Activated CD4-positive, alpha-beta memory T cell treated with anti-CD3 and anti-CD28 coated beads for 36 hours (primary cell): ENCODE measurements around the gene SFT2D2. TPM values are rescaled to one million over a fixed set of nuclear protein-coding genes. Genes with fewer than 3 reads are reported as not detected.
A peak's percentile ranks its signal among the peaks of the same experiment; 100 is the strongest.
"Not testable (repeated sequence)": the region's sequence is repeated elsewhere in the genome, so short reads cannot be mapped to it uniquely, and the experiment has no call there.

Experiments
- CTCF ChIA-PET: fragments of 350-600 bp; sonication (Branson Sonifier 250); formaldehyde crosslinking; loops from one replicate; lab custom pipeline; 2021; ENCODE audit warnings: antibody characterized with exemption, inconsistent platforms; lab: Charles Lee
- POLR2A ChIA-PET: fragments of 350-600 bp; sonication (Branson Sonifier 250); formaldehyde crosslinking; loops from one replicate; lab custom pipeline; 2021; ENCODE audit warnings: antibody characterized with exemption; lab: Charles Lee
- DNase-seq: peaks from one replicate; pipeline ENCODE4 v3.0.0-alpha.2; 2020
- H3K27ac Mint-ChIP-seq: one replicate; pipeline ENCODE4 v1.8.0; 2021; ENCODE audit warnings: mixed read lengths
- H3K27me3 Mint-ChIP-seq: one replicate; pipeline ENCODE4 v1.8.0; 2021; ENCODE audit warnings: mixed read lengths
- H3K36me3 Mint-ChIP-seq: one replicate; pipeline ENCODE4 v1.8.0; 2021; ENCODE audit warnings: mixed read lengths
- H3K4me1 Mint-ChIP-seq: one replicate; pipeline ENCODE4 v1.8.0; 2021; ENCODE audit warnings: low read depth, mixed read lengths
- H3K4me3 Mint-ChIP-seq: one replicate; pipeline ENCODE4 v1.8.0; 2021; ENCODE audit warnings: mild to moderate bottlenecking, mixed read lengths
- H3K9me3 Mint-ChIP-seq: one replicate; pipeline ENCODE4 v1.8.0; 2021; ENCODE audit warnings: mixed read lengths
- intact Hi-C: fragments of 100-400 bp; cut with micrococcal nuclease; formaldehyde crosslinking; loops from one replicate; pipeline ENCODE4 v1.15.1; 2023
- total RNA-seq, 2 experiments: library from RNA; stranded (reverse); gene quantifications; one replicate each; pipeline ENCODE4 v1.2.3, GENCODE V29; 2021

SFT2D2 gene
- total RNA-seq, 2 experiments from 2014 or later, result 52.3 to 52.9 TPM

DNA sequence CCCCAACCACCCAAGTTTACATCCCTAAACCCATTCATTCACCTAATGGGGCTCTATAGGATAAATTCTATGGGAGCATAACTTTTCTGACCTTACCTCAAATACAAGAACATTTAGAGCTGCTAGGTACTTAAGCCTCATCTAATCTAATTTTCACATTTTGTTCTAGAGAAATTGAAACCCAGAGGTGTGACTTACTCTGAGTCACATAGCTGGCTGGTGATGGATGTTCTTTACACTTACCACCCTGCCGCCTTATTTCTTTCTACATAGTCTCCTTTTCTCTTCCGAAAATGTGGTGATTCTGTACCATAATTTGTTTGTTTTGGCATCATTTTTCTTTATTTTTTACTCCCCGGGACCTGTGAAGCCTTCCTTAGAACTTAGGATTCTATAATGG, 26.7 kb upstream of the SFT2D2 start:
- Mint-ChIP-seq H3K27ac (no peak overlapping the region), H3K4me1 (peaks cover 9% of the 10 kb centered on the region), H3K4me3 (no peak overlapping the region), H3K9me3 (no peaks in the 10 kb centered on the region), H3K27me3 (no peaks in the 10 kb centered on the region), H3K36me3 (peaks cover 52% of the 10 kb centered on the region)
- intact Hi-C loops, result no loop called here
- ChIA-PET POLR2A (no interaction called here), CTCF (interaction anchor here (1.0 kb wide), 1 partner anchor 35 kb away, joined by 3 read pairs; no protein-coding TSS in a partner anchor)
- DNase-seq, result no peak

DNA sequence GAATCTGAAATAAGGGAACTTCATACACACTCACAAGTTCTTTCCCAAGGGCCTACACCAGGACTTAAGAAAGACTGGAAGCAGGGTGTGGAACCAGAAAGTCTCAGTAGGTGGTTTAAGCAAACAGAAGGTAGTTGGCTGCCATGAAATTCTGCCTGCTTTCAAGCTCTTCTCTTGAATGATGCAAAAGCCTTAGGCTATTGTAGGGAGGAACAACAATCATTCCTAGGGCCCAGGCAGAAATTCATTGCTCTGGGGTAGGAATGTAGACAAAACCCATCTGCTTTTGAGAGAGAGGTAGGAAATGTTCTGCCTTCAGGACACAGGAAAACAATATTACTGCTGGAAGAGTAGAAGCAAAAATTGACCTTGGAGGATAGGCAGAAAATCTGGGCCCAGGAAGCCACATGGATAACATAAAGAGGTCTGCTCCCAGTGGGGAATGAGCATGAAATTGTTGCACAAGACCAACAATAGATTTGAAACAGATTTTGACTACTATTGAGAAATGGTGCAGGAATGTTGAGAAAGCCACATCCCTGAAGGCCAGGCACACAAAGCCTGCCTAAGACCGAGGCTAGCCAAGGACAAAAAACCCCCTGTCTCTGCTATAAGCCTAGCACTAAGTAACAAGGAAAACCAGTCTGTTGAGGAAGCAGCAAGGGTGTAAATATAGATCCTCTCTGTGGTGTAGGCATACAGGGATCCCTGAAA, 22.7 kb upstream of the SFT2D2 start:
- POLR2A ChIA-PET, result no interaction called here

DNA sequence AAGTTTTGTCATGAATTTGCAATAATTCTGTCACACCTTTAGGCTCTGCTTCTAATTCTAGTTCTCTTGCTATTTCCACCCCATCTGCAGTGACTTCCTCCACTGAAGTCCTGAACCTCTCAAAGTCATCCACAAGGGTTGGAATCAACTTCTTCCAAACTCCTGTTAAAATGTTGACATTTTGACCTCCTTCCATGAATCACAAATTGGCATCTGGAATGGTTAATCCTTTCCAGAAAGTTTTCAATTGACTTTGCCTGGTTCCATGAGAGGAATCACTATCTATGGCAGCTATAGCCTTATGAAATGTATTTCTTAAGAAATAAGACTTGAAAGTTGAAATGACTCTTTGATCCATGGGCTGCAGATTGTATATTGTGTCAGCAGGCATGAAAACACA, 19.7 kb upstream of the SFT2D2 start:
- H3K36me3 Mint-ChIP-seq, result peaks cover 36% of the 10 kb centered on the region
- POLR2A ChIA-PET, result no interaction called here
- H3K27ac Mint-ChIP-seq, result no peak overlapping the region

More for the DNA sequence above, 22.7 kb upstream of the SFT2D2 start:
- no peak for DNase-seq
- no peaks in the 10 kb centered on the region for H3K9me3 Mint-ChIP-seq
- no peak overlapping the region for H3K27ac Mint-ChIP-seq
- H3K27me3 Mint-ChIP-seq, result no peaks in the 10 kb centered on the region
- no peak overlapping the region for H3K4me3 Mint-ChIP-seq
- peaks cover 50% of the 10 kb centered on the region for H3K36me3 Mint-ChIP-seq
- intact Hi-C loops, result no loop called here
- H3K4me1 Mint-ChIP-seq, result peaks cover 5% of the 10 kb centered on the region
- CTCF ChIA-PET, result no interaction called here

DNA sequence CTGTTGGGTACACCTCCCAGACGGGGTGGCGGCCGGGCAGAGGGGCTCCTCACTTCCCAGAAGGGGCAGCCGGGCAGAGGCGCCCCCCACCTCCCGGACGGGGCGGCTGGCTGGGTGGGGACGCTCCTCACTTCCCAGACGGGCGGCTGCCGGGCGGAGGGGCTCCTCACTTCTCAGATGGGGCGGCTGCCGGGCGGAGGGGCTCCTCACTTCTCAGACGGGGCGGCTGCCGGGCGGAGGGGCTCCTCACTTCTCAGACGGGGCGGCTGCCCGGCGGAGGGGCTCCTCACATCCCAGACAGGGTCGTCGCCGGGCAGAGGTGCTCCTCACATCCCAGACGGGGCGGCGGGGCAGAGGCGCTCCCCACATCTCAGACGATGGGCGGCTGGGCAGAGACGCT, 18.1 kb upstream of the SFT2D2 start:
- DNase-seq, POLR2A ChIA-PET, H3K4me3 Mint-ChIP-seq, H3K27ac Mint-ChIP-seq, H3K27me3 Mint-ChIP-seq, H3K4me1 Mint-ChIP-seq, CTCF ChIA-PET, intact Hi-C loops: not testable (repeated sequence)
- Mint-ChIP-seq H3K9me3 (peaks cover 14% of the 10 kb centered on the region), H3K36me3 (peaks cover 29% of the 10 kb centered on the region)

More for the DNA sequence above, 19.7 kb upstream of the SFT2D2 start:
- H3K4me3 Mint-ChIP-seq, result no peak overlapping the region
- peaks cover 9% of the 10 kb centered on the region for H3K9me3 Mint-ChIP-seq
- H3K27me3 Mint-ChIP-seq, result no peaks in the 10 kb centered on the region
- no peak for DNase-seq
- CTCF ChIA-PET, result no interaction called here
- no peaks in the 10 kb centered on the region for H3K4me1 Mint-ChIP-seq
- intact Hi-C loops, result no loop called here

DNA sequence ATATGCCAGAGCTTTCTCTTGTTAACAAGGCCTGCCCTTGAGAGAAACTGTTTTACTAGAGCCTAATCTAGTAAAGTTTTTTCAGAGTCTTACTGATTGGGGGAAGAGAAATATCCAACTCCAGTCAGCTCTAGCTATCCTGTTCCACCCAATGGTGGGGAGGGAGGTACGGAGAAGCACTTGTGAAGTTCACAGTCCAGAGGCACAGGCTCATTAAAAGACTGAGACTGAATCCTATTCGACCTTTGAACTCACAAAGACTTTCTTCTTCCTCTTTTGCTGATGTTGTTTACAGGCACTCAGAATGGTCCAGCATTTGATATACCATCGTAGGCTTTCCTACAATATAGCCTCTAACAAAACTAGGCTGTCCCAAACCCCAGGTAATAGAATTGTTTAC, 15.5 kb upstream of the SFT2D2 start:
- Mint-ChIP-seq H3K27me3 (no peaks in the 10 kb centered on the region), H3K4me3 (no peak overlapping the region), H3K9me3 (peaks cover 22% of the 10 kb centered on the region), H3K4me1 (no peaks in the 10 kb centered on the region), H3K27ac (no peak overlapping the region), H3K36me3 (peaks cover 13% of the 10 kb centered on the region)
- DNase-seq, result no peak
- intact Hi-C loops, result no loop called here
- POLR2A ChIA-PET, result no interaction called here
- CTCF ChIA-PET, result no interaction called here

DNA sequence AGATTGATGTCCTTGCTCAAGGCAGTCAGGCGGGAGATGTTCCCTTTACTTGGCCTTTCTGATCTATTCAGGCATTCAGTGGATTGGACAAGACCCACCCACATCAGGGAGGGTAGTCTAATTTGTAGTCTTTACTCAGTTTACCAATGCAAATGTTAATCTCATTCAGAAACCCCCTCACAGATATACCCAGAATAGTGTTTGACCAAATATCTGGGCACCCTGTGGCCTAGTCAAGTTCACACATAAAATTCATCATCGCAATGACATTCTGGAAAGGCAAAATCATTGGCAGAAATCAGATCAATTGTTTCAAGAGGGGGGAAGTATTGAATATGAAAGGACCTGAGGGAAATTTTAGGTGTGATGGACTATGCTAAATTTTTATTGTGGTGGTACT, 12.5 kb upstream of the SFT2D2 start:
- ChIA-PET CTCF (no interaction called here), POLR2A (no interaction called here)
- peaks cover 22% of the 10 kb centered on the region for H3K9me3 Mint-ChIP-seq
- H3K36me3 Mint-ChIP-seq, result peaks cover 7% of the 10 kb centered on the region
- no peaks in the 10 kb centered on the region for H3K4me1 Mint-ChIP-seq
- intact Hi-C loops, result no loop called here
- H3K27ac Mint-ChIP-seq, result no peak overlapping the region
- peaks cover 1% of the 10 kb centered on the region for H3K27me3 Mint-ChIP-seq
- H3K4me3 Mint-ChIP-seq, result no peak overlapping the region
- no peak for DNase-seq

DNA sequence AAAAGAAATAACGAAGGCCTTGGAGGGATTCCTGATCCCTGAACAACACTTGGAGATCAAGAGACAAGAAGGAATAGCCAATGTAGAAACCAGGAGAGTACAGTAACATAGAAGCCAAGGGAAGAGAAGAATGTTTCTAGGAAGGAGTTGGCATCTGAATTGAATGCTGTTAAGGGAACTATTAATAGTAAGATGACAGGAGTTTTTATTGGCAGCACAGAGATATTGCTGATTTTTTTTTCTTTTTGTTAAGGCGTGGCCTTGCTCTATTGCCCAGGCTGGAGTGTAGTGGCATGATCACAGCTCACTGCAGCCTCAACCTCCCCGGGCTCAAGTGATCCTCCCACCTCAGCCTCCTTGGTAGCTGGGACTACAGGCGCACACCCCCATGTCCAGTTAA, 9.6 kb upstream of the SFT2D2 start:
- peaks cover 3% of the 10 kb centered on the region for H3K36me3 Mint-ChIP-seq
- no peak for DNase-seq
- peaks cover 4% of the 10 kb centered on the region for H3K4me1 Mint-ChIP-seq
- H3K4me3 Mint-ChIP-seq, result no peak overlapping the region
- ChIA-PET POLR2A (no interaction called here), CTCF (no interaction called here)
- no peak overlapping the region for H3K27ac Mint-ChIP-seq
- intact Hi-C loops, result no loop called here
- peaks cover 13% of the 10 kb centered on the region for H3K9me3 Mint-ChIP-seq
- peaks cover 3% of the 10 kb centered on the region for H3K27me3 Mint-ChIP-seq

DNA sequence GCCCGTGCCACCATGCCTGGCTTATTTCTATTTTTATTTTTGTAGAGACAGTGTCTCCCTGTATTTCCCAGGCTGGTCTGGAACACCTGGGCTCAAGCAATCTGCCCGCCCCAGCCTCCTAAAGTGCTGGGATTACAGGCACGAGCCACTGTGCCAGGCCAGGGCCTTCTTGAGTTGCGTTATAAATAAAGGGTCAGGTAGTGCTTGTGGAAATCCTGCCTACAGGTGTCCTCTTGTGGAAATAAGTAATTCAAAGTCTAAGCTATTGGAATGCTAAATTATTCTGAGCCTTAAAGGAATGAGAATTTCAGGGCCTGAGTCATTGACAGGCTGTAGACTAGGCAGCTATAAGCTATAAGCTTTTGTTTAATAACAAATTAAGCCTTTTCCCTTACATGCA, 8.1 kb upstream of the SFT2D2 start:
- POLR2A ChIA-PET, result no interaction called here
- peaks cover 2% of the 10 kb centered on the region for H3K36me3 Mint-ChIP-seq
- H3K9me3 Mint-ChIP-seq, result peaks cover 8% of the 10 kb centered on the region
- intact Hi-C loops, result no loop called here
- H3K4me1 Mint-ChIP-seq, result peaks cover 4% of the 10 kb centered on the region
- CTCF ChIA-PET, result interaction anchor here (1.0 to 1.1 kb wide), 2 partner anchors 15 to 17 kb away, joined by 3 read pairs; no protein-coding TSS in a partner anchor
- no peak for DNase-seq
- peaks cover 7% of the 10 kb centered on the region for H3K27me3 Mint-ChIP-seq
- H3K27ac Mint-ChIP-seq, result no peak overlapping the region
- no peak overlapping the region for H3K4me3 Mint-ChIP-seq

DNA sequence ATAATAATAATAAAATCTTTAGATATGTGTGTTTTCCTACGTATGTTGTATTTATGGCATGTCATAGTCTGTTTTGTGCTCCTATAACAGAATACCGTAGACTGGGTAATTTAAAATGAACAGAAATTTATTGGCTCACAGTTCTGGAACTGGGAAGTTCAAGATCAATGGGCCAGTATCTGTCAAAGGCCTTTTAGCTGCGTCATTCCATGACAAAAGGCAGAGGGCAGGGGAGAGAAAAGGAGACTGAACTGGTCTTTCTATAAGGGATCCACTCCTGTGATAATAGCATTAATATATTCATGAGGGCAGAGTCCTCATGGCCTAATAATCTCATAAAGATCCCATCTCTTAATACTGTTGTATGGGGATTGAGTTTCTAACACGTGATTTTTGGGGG, 7.1 kb upstream of the SFT2D2 start:
- Mint-ChIP-seq H3K36me3 (no peaks in the 10 kb centered on the region), H3K27ac (no peak overlapping the region), H3K27me3 (peaks cover 9% of the 10 kb centered on the region), H3K9me3 (no peaks in the 10 kb centered on the region), H3K4me1 (peaks cover 4% of the 10 kb centered on the region), H3K4me3 (no peak overlapping the region)
- ChIA-PET POLR2A (no interaction called here), CTCF (interaction anchor here (1.0 kb wide), 1 partner anchor 14 kb away, joined by 3 read pairs; no protein-coding TSS in a partner anchor)
- no peak for DNase-seq
- intact Hi-C loops, result no loop called here

DNA sequence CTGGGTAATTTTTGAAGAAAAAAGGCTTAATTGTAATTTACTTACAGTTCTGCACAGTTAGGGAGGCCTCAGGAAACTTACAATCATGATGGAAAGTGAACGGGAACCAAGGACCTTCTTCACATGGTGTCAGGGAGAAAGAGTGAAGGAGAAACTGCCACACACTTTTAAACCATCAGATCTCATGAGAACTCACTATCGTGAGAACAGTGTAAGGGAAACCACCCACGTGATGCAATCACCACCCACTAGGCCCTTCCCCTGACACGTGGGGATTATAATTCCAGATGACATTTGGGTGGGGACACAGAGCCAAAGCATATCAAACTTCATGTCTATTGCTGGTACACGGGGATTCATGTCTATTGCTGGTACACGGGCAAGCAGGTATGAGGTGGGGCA, 5.3 kb upstream of the SFT2D2 start:
- ChIA-PET POLR2A (no interaction called here), CTCF (interaction anchor here (2.4 kb wide), 1 partner anchor 15 kb away, joined by 7 read pairs; no protein-coding TSS in a partner anchor)
- no peaks in the 10 kb centered on the region for H3K36me3 Mint-ChIP-seq
- H3K27me3 Mint-ChIP-seq, result peaks cover 9% of the 10 kb centered on the region
- intact Hi-C loops, result no loop called here
- H3K27ac Mint-ChIP-seq, result no peak overlapping the region
- H3K9me3 Mint-ChIP-seq, result no peaks in the 10 kb centered on the region
- peaks cover 15% of the 10 kb centered on the region for H3K4me1 Mint-ChIP-seq
- DNase-seq, result peak; percentile 23
- H3K4me3 Mint-ChIP-seq, result peak overlapping the region; percentile 40

DNA sequence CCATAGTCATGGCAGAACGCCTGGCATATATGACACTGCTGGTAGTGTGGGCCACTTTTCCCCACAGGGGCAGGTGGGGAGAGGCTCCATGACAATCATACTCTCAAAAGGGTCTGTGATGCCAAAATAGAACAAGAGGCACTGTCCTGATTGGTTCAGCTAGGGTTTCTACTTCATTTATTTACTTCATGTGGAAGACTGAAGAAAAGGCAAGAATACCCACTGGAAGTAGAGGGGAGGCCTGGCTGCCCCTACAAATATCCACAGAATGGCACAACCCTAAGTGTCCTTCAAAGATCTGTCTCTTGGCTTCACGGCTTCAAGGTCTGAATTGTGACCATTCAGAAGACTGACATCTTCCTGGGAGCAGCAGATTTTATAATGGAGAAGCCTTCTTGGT, 4.5 kb upstream of the SFT2D2 start:
- peaks cover 16% of the 10 kb centered on the region for H3K4me1 Mint-ChIP-seq
- no peak for DNase-seq
- ChIA-PET POLR2A (no interaction called here), CTCF (interaction anchor here (2.4 kb wide), 1 partner anchor 14 kb away, joined by 7 read pairs; no protein-coding TSS in a partner anchor)
- no peaks in the 10 kb centered on the region for H3K36me3 Mint-ChIP-seq
- peaks cover 7% of the 10 kb centered on the region for H3K27me3 Mint-ChIP-seq
- no peak overlapping the region for H3K4me3 Mint-ChIP-seq
- no peak overlapping the region for H3K27ac Mint-ChIP-seq
- intact Hi-C loops, result no loop called here
- no peaks in the 10 kb centered on the region for H3K9me3 Mint-ChIP-seq

DNA sequence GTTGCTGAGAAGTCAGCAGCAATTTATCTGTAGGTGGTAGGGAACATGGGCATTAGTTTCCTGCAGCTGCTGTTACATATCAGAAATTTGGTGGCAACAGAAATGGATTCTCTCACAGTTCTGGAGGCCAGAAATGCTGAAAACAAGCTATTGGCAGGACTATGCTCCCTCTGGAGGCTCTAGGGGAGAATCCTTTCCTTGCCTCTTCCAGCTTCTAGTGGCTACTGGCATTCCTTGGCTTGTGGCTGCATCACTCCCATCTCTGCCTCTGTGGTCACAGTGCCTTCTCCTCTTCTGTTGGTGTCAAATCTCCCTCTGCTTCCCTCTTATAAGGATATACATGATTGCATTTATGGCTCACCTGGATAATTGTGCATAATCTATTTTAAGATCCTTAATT, 2.5 kb upstream of the SFT2D2 start:
- no peak overlapping the region for H3K27ac Mint-ChIP-seq
- POLR2A ChIA-PET, result no interaction called here
- peaks cover 14% of the 10 kb centered on the region for H3K36me3 Mint-ChIP-seq
- peaks cover 29% of the 10 kb centered on the region for H3K4me1 Mint-ChIP-seq
- H3K27me3 Mint-ChIP-seq, result peaks cover 7% of the 10 kb centered on the region
- H3K4me3 Mint-ChIP-seq, result no peak overlapping the region
- CTCF ChIA-PET, result no interaction called here
- intact Hi-C loops, result no loop called here
- no peak for DNase-seq
- H3K9me3 Mint-ChIP-seq, result no peaks in the 10 kb centered on the region
